ENCODE results near the gene KCND3.

DNA sequence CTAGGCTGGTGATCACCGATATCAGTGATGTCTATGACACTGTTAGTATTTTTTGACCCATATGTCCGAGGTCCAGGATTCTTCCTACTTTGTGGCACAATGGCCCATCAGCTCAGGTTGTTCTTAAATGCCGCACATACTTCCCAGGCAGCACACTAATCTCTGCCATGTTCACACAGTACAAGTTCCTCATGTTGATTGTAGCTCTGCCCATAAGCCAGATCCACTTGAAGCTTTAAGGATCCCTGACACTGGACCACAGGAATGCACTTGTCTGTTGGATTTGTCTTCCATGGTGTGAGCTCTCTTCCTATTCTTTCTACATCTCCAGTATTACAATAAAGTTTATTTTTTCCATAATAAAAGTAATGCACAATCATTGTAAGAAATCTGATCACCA, 164.3 kb downstream of the KCND3 start:
- TF ChIP-seq, protein P1, sequence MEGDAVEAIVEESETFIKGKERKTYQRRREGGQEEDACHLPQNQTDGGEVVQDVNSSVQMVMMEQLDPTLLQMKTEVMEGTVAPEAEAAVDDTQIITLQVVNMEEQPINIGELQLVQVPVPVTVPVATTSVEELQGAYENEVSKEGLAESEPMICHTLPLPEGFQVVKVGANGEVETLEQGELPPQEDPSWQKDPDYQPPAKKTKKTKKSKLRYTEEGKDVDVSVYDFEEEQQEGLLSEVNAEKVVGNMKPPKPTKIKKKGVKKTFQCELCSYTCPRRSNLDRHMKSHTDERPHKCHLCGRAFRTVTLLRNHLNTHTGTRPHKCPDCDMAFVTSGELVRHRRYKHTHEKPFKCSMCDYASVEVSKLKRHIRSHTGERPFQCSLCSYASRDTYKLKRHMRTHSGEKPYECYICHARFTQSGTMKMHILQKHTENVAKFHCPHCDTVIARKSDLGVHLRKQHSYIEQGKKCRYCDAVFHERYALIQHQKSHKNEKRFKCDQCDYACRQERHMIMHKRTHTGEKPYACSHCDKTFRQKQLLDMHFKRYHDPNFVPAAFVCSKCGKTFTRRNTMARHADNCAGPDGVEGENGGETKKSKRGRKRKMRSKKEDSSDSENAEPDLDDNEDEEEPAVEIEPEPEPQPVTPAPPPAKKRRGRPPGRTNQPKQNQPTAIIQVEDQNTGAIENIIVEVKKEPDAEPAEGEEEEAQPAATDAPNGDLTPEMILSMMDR (IDR thresholded peaks at IDR 0.05; ENCODE audit: low read depth, low read length, poor library complexity, severe bottlenecking) = no peak
- TF ChIP-seq EZH2phosphoT487 (IDR thresholded peaks at IDR 0.05; ENCODE audit: borderline replicate concordance, low read length) = no peak
